Epithelial cell of proximal tubule (primary cell): Measurements from ENCODE around the gene MAN2B1. TPM values are rescaled to one million over a fixed set of nuclear protein-coding genes. Genes with fewer than 3 reads are reported as not detected.
"Not testable (repeated sequence)": the region's sequence is repeated elsewhere in the genome, so short reads cannot be mapped to it uniquely, and the experiment has no call there.

Experiments
- DNase-seq: peaks from one replicate; pipeline ENCODE4 v3.0.0-alpha.2; 2011; ENCODE audit warnings: low read depth
- H3K4me3 ChIP-seq: 2 replicates; pipeline ENCODE4 v1.5.1; 2011; ENCODE audit warnings: low read depth, mild to moderate bottlenecking, low read length
- total RNA-seq: library from RNA; depleted of rRNA; stranded (reverse); fragments of >200 nt; gene quantifications from 2 replicates; pipeline ENCODE4 v1.2.3, GENCODE V29; 2015
- TF ChIP-seq, protein P1 (sequence below): conservative IDR thresholded peaks from 2 replicates; pipeline ENCODE4 v1.5.1; 2012; ENCODE audit warnings: low read depth, mild to moderate bottlenecking, low read length

Gene MAN2B1
- 41.7 and 64.2 TPM in 2 replicates for total RNA-seq

- H3K4me3 ChIP-seq, result peak within 1 kb of the TSS; percentile 94
- no peak for DNase-seq
- TF ChIP-seq, protein P1, sequence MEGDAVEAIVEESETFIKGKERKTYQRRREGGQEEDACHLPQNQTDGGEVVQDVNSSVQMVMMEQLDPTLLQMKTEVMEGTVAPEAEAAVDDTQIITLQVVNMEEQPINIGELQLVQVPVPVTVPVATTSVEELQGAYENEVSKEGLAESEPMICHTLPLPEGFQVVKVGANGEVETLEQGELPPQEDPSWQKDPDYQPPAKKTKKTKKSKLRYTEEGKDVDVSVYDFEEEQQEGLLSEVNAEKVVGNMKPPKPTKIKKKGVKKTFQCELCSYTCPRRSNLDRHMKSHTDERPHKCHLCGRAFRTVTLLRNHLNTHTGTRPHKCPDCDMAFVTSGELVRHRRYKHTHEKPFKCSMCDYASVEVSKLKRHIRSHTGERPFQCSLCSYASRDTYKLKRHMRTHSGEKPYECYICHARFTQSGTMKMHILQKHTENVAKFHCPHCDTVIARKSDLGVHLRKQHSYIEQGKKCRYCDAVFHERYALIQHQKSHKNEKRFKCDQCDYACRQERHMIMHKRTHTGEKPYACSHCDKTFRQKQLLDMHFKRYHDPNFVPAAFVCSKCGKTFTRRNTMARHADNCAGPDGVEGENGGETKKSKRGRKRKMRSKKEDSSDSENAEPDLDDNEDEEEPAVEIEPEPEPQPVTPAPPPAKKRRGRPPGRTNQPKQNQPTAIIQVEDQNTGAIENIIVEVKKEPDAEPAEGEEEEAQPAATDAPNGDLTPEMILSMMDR, result no peak
These were observed at the start of gene MAN2B1, which contains the start of gene WDR83 for GRCh38 chr19:12666265-12667048. TSS of gene MAN2B1 (minus strand) at chr19:12666742. CDS start at chr19:12666701, 41 bp downstream. TSS of gene WDR83 (plus strand) at chr19:12666807. CDS start at chr19:12669791, 2,984 bp downstream.

GRCh38 chr19:12715929-12716328 lies 49.4 kb upstream of the MAN2B1 start:
- DNase-seq, result no peak
- TF ChIP-seq, protein P1, result no peak
- H3K4me3 ChIP-seq, result no peak overlapping the region

DNA sequence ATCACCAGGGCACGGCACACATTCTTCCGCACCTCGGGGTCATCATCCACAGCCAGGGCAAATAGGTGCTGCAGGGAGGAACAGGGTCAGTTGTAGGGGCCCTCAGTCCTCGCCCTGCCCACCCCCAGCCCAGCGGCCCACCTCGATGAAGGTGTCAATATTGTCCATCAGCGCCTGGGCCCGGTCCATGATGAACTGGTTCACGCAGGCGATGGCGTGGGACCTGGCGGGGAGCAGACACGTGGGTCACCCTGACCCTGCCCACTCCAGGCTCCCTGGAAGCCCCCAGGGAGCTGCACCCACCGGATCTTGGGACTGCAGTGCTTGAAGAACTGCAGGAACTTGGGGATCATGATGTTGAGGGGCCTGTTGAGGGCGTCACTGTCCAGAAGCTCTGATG lies 48.6 kb upstream of the MAN2B1 start:
- H3K4me3 ChIP-seq, result no peak overlapping the region
- no peak for DNase-seq
- TF ChIP-seq, protein P1, result no peak

DNA sequence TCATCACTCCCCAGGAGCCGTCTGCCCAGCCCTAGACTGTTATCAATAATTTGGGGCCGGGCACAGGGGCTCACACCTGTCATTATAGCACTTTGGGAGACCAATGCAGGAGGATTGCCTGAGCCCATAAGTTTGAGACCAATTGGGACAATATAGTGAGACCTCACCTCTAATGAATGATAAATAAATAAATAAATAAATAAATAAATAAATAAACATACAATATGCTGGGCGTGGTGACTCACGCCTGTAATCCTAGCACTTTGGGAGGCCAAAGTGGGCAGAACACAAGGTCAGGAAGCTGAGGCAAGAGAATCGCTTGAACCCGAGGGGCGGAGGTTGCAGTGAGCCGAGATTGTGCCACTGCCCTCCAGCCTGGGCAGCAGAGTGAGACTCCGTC lies 46.8 kb upstream of the MAN2B1 start:
- H3K4me3 ChIP-seq, DNase-seq: not testable (repeated sequence)

- not testable (repeated sequence) for DNase-seq, H3K4me3 ChIP-seq
- TF ChIP-seq, protein P1, result peak; percentile 8
These were observed 45.5 kb upstream of the MAN2B1 start for GRCh38 chr19:12712077-12712476.

- TF ChIP-seq, protein P1, result no peak
- DNase-seq, result no peak
- no peak overlapping the region for H3K4me3 ChIP-seq
These were observed 44.6 kb upstream of the MAN2B1 start for GRCh38 chr19:12711187-12711586.

- DNase-seq, result no peak
- TF ChIP-seq, protein P1, result no peak
- no peak overlapping the region for H3K4me3 ChIP-seq
These were observed 42.1 kb upstream of the MAN2B1 start for GRCh38 chr19:12708641-12709040.
